Osteoblast (primary cell): ENCODE measurements around the gene BRMS1L. TPM values are rescaled to one million over a fixed set of nuclear protein-coding genes. Genes with fewer than 3 reads are reported as not detected.
A peak's percentile ranks its signal among the peaks of the same experiment; 100 is the strongest.
"Not testable (repeated sequence)": the region's sequence is repeated elsewhere in the genome, so short reads cannot be mapped to it uniquely, and the experiment has no call there.

Experiments used
- DNase-seq: peaks from one replicate; pipeline ENCODE4 v3.0.0; 2011; ENCODE audit warnings: low spot score, mixed read lengths; ENCODE audit not compliant: insufficient read length; ENCODE audit errors: missing footprints
- H2AFZ ChIP-seq: 2 replicates; pipeline ENCODE4 v1.6.0; 2011; ENCODE audit warnings: mild to moderate bottlenecking, low read length
- H3K27ac ChIP-seq: 2 replicates; pipeline ENCODE4 v1.5.1; 2011; ENCODE audit warnings: mild to moderate bottlenecking, low read depth, low read length, moderate library complexity
- H3K27me3 ChIP-seq: 2 replicates; pipeline ENCODE4 v1.6.0; 2012; ENCODE audit warnings: mild to moderate bottlenecking, control low read depth, inconsistent platforms, low read length, moderate library complexity; ENCODE audit not compliant: insufficient read depth
- H3K36me3 ChIP-seq: 2 replicates; pipeline ENCODE4 v1.5.1; 2011; ENCODE audit warnings: mild to moderate bottlenecking, low read length, control low read depth, moderate library complexity; ENCODE audit not compliant: insufficient read depth
- H3K4me1 ChIP-seq: 2 replicates; pipeline ENCODE4 v1.5.1; 2011; ENCODE audit warnings: mild to moderate bottlenecking, low read length, control low read depth, moderate library complexity; ENCODE audit not compliant: insufficient read depth
- H3K4me2 ChIP-seq: 2 replicates; pipeline ENCODE4 v1.6.0; 2011; ENCODE audit warnings: mild to moderate bottlenecking, low read length; ENCODE audit not compliant: insufficient read depth
- H3K4me3 ChIP-seq: fragments of 200-600 bp; sonication (generic); 3 replicates; pipeline ENCODE4 v1.5.1; 2012; ENCODE audit warnings: mild to moderate bottlenecking, low read length, inconsistent platforms; ENCODE audit not compliant: insufficient read depth
- H3K79me2 ChIP-seq: 2 replicates; pipeline ENCODE4 v1.6.0; 2012; ENCODE audit warnings: mild to moderate bottlenecking, low read length, control low read depth, inconsistent platforms; ENCODE audit not compliant: insufficient read depth
- H3K9me3 ChIP-seq: 2 replicates; pipeline ENCODE4 v1.5.1; 2011; ENCODE audit warnings: low read depth, low read length, control low read depth
- H4K20me1 ChIP-seq: 2 replicates; pipeline ENCODE4 v1.6.0; 2012; ENCODE audit warnings: mild to moderate bottlenecking, low read length, control low read depth; ENCODE audit not compliant: insufficient read depth
- total RNA-seq: library from RNA; depleted of rRNA; stranded (reverse); fragments of >200 nt; gene quantifications from 2 replicates; pipeline ENCODE4 v1.2.3, GENCODE V29; 2012
- TF ChIP-seq, protein P1 (sequence below): IDR thresholded peaks from 2 replicates; pipeline ENCODE4 v1.5.1; 2011; ENCODE audit warnings: mild to moderate bottlenecking, low read depth, low read length, moderate library complexity; ENCODE audit errors: extremely low read depth

BRMS1L gene
- total RNA-seq, 1 donor = 3.6 TPM

GRCh38 chr14:35822501-35822900 is 3.6 kb upstream of the BRMS1L start:
- TF ChIP-seq, protein P1, sequence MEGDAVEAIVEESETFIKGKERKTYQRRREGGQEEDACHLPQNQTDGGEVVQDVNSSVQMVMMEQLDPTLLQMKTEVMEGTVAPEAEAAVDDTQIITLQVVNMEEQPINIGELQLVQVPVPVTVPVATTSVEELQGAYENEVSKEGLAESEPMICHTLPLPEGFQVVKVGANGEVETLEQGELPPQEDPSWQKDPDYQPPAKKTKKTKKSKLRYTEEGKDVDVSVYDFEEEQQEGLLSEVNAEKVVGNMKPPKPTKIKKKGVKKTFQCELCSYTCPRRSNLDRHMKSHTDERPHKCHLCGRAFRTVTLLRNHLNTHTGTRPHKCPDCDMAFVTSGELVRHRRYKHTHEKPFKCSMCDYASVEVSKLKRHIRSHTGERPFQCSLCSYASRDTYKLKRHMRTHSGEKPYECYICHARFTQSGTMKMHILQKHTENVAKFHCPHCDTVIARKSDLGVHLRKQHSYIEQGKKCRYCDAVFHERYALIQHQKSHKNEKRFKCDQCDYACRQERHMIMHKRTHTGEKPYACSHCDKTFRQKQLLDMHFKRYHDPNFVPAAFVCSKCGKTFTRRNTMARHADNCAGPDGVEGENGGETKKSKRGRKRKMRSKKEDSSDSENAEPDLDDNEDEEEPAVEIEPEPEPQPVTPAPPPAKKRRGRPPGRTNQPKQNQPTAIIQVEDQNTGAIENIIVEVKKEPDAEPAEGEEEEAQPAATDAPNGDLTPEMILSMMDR = no peak
- H3K9me3 ChIP-seq = no peaks in the 10 kb centered on the region
- H4K20me1 ChIP-seq = no peaks in the 10 kb centered on the region
- H3K27me3 ChIP-seq = no peaks in the 10 kb centered on the region
- H2AFZ ChIP-seq = no peak overlapping the region
- H3K4me1 ChIP-seq = peaks cover 3% of the 10 kb centered on the region
- H3K27ac ChIP-seq = no peak overlapping the region
- no peak overlapping the region for H3K4me2 ChIP-seq
- H3K79me2 ChIP-seq = peaks cover under 1% of the 10 kb centered on the region
- no peaks in the 10 kb centered on the region for H3K36me3 ChIP-seq
- no peak for DNase-seq
- no peak overlapping the region for H3K4me3 ChIP-seq

DNA sequence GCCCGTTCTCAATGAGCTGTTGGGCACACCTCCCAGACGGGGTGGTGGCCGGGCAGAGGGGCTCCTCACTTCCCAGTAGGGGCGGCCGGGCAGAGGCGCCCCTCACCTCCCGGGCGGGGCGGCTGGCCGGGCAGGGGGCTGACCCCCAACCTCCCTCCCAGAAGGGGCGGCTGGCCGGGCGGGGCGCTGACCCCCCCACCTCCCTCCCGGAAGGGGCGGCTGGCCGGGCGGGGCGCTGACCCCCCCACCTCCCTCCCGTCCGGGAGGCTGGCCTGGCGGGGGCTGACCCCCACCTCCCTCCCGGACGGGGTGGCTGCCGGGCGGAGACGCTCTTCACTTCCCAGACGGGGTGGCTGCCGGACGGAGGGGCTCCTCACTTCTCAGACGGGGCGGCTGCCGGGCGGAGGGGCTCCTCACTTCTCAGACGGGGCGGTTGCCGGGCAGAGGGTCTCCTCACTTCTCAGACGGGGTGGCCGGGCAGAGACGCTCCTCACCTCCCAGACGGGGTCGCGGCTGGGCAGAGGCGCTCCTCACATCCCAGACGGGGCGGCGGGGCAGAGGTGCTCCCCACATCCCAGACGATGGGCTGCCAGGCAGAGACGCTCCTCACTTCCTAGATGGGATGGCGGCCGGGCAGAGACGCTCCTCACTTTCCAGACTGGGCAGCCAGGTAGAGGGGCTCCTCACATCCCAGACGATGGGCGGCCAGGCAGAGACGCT is 1.5 kb upstream of the BRMS1L start:
- DNase-seq, H3K4me1 ChIP-seq, H3K9me3 ChIP-seq, H3K27me3 ChIP-seq, H3K27ac ChIP-seq, H3K4me2 ChIP-seq, H3K4me3 ChIP-seq, H2AFZ ChIP-seq, H4K20me1 ChIP-seq, H3K79me2 ChIP-seq, H3K36me3 ChIP-seq: not testable (repeated sequence)

GRCh38 chr14:35825968-35826217 is 245 bp upstream of the BRMS1L start:
- Histone ChIP-seq H4K20me1 (peaks cover 2% of the 10 kb centered on the region), H3K4me3 (peak overlapping the region; percentile 99), H3K79me2 (peaks cover 7% of the 10 kb centered on the region), H3K4me1 (peaks cover 3% of the 10 kb centered on the region), H3K36me3 (no peaks in the 10 kb centered on the region), H3K9me3 (no peaks in the 10 kb centered on the region), H3K27me3 (no peaks in the 10 kb centered on the region), H2AFZ (peak overlapping the region; percentile 73), H3K4me2 (peak overlapping the region; percentile 87), H3K27ac (peak overlapping the region; percentile 96)
- TF ChIP-seq, protein P1 = no peak
- DNase-seq = no peak

DNA sequence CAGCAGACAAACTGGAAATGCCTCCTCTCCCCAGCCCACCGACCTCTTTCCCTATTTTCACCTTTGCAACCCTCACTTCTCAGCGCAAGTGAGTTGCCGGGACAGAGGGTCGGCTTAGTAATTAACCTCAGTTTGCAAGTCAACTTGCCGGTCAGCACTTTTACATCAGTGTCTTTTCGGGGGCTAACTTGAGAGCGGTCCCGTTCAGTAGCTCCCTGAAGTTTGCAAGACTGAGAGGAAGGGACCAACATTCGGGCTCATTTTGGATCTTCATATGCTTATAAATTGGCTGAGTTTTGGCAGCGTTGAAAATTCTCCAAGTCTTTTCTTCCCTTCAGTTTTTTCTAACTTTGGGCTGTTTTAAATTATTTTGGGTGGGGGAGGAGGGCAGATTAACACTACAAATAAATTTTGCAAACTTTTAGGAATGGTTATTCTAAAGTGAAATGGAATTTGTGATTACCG is 846 bp downstream of the BRMS1L start:
- TF ChIP-seq, protein P1 = no peak
- H3K4me2 ChIP-seq = peak overlapping the region; percentile 87
- DNase-seq = no peak
- H4K20me1 ChIP-seq = peaks cover 2% of the 10 kb centered on the region
- H2AFZ ChIP-seq = peak overlapping the region; percentile 100
- peaks cover 7% of the 10 kb centered on the region for H3K79me2 ChIP-seq
- no peaks in the 10 kb centered on the region for H3K27me3 ChIP-seq
- no peak overlapping the region for H3K27ac ChIP-seq
- H3K4me1 ChIP-seq = peaks cover 3% of the 10 kb centered on the region
- H3K9me3 ChIP-seq = no peaks in the 10 kb centered on the region
- H3K4me3 ChIP-seq = peak overlapping the region; percentile 99
- H3K36me3 ChIP-seq = no peaks in the 10 kb centered on the region
